ENCODE measurements around the gene OR7A17. TPM values are rescaled to one million over a fixed set of nuclear protein-coding genes. Genes with fewer than 3 reads are reported as not detected.

The OR7A17 gene
- not detected in 2 replicates for total RNA-seq

- H3K4me3 ChIP-seq (ENCODE audit: low read depth, low read length), result no peak within 1 kb of the TSS
- no peak for TF ChIP-seq CTCF (IDR thresholded peaks at IDR 0.05; ENCODE audit: insufficient read depth, low read depth, low read length)
- DNase-seq (ENCODE audit: low read depth), result no peak
These were observed at the start of gene OR7A17 for GRCh38 chr19:14886032-14886431. OR7A17 (minus strand) TSS chr19:14886132; CDS start chr19:14881355, 4,777 bp downstream.

- DNase-seq (ENCODE audit: low read depth), result no peak
- TF ChIP-seq CTCF (IDR thresholded peaks at IDR 0.05; ENCODE audit: insufficient read depth, low read depth, low read length), result no peak
- no peak overlapping the region for H3K4me3 ChIP-seq (ENCODE audit: low read depth, low read length)
These were observed 47.6 kb upstream of the OR7A17 start for GRCh38 chr19:14933506-14933905.

- H3K4me3 ChIP-seq (ENCODE audit: low read depth, low read length), result no peak overlapping the region
- no peak for TF ChIP-seq CTCF (IDR thresholded peaks at IDR 0.05; ENCODE audit: insufficient read depth, low read depth, low read length)
- no peak for DNase-seq (ENCODE audit: low read depth)
These were observed 30.9 kb upstream of the OR7A17 start for GRCh38 chr19:14916848-14917247.

GRCh38 chr19:14915116-14915515, 29.2 kb upstream of the OR7A17 start:
- TF ChIP-seq CTCF (IDR thresholded peaks at IDR 0.05; ENCODE audit: insufficient read depth, low read depth, low read length), result no peak
- DNase-seq (ENCODE audit: low read depth), result no peak
- H3K4me3 ChIP-seq (ENCODE audit: low read depth, low read length), result no peak overlapping the region

- TF ChIP-seq CTCF (IDR thresholded peaks at IDR 0.05; ENCODE audit: insufficient read depth, low read depth, low read length), result no peak
- DNase-seq (ENCODE audit: low read depth), result no peak
- no peak overlapping the region for H3K4me3 ChIP-seq (ENCODE audit: low read depth, low read length)
These were observed 20.8 kb upstream of the OR7A17 start for GRCh38 chr19:14906711-14907110.

GRCh38 chr19:14901675-14902260, 15.8 kb upstream of the OR7A17 start:
- no peak for TF ChIP-seq CTCF (IDR thresholded peaks at IDR 0.05; ENCODE audit: insufficient read depth, low read depth, low read length)
- no peak overlapping the region for H3K4me3 ChIP-seq (ENCODE audit: low read depth, low read length)
- no peak for DNase-seq (ENCODE audit: low read depth)
